ENCODE data around the gene ACSS1. TPM values are rescaled to one million over a fixed set of nuclear protein-coding genes. Genes with fewer than 3 reads are reported as not detected.

ACSS1 gene
- total and polyA plus RNA-seq, 7 donors, result 8.8 to 53.3 (median 16.8) TPM

DNA sequence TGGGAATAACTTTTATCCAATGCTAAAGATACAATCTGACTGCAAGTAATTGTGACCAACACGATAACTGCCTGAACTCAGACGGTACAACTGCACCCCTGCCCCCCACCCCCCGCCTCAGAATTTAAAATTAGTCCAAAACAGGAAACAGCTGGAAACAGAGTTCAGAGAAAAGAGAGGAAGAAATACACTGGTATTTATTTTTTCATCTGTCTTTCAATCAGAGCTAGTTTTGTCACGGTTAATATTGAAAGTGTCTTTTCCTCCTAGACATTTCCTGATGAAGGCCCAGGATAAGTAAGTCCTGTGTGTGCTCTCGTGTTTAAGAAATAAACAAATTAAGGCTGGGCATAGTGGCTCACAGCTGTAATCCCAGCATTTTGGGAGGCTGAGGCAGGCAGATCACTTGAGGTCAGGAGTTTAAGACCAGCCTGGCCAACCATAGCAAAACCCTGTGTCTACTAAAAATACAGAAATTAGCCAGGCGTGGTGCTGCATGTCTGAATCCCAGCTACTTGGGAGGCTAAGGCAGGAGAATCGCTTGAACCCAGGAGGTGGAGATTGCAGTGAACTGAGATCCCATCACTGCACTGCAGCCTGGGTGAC, 21.5 kb downstream of the ACSS1 start:
- WGBS, 3 donors, result 40 to 50% (median 42%) methylated on average over 7 of the region's 7 CpGs
- H3K4me1 ChIP-seq, result peaks cover 82% of the 10 kb centered on the region
- peak overlapping the region; percentile 89 for H3K27ac ChIP-seq
- H3K27me3 ChIP-seq (ENCODE audit: insufficient read depth in 3 of 3, low read length in 2 of 3), result no peaks in the 10 kb centered on the region
- no peak for ATAC-seq
- H3K36me3 ChIP-seq (ENCODE audit: insufficient read depth in 1 of 2, low read depth in 1 of 2), result no peaks in the 10 kb centered on the region
- H3K9me3 ChIP-seq, result no peaks in the 10 kb centered on the region
- TF ChIP-seq, protein P1, sequence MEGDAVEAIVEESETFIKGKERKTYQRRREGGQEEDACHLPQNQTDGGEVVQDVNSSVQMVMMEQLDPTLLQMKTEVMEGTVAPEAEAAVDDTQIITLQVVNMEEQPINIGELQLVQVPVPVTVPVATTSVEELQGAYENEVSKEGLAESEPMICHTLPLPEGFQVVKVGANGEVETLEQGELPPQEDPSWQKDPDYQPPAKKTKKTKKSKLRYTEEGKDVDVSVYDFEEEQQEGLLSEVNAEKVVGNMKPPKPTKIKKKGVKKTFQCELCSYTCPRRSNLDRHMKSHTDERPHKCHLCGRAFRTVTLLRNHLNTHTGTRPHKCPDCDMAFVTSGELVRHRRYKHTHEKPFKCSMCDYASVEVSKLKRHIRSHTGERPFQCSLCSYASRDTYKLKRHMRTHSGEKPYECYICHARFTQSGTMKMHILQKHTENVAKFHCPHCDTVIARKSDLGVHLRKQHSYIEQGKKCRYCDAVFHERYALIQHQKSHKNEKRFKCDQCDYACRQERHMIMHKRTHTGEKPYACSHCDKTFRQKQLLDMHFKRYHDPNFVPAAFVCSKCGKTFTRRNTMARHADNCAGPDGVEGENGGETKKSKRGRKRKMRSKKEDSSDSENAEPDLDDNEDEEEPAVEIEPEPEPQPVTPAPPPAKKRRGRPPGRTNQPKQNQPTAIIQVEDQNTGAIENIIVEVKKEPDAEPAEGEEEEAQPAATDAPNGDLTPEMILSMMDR (IDR thresholded peaks at IDR 0.05), result no peak
- intact Hi-C loops (cut with DNase I), result loop anchor here (2.0 to 5.0 kb wide), 2 partner anchors 18 to 34 kb away; no protein-coding TSS in a partner anchor
- H3K4me3 ChIP-seq, result no peak overlapping the region
- peak in 1 of 2 donors; percentile 2 for DNase-seq

DNA sequence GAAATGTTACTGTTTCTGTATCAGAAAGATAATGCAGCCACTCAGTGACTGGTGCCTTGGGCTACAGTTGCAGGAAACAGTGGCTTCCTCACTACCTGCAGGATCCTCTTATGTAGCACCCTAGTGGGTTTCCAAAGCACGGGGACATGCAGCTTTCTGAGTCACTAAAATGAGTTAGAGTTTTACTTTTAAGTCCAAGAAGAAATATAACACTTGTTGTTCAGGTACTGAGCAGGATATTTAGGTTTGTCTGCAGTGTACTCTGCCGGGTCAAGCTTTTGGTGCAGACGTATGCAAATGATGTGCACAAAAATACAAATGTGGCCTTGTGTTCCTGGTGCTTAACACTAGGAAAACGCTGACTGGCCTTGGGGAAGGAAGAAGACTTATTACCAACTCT, 22.0 kb downstream of the ACSS1 start:
- DNase-seq, result no peak
- intact Hi-C loops (cut with DNase I), result loop anchor here (2.0 to 5.0 kb wide), 2 partner anchors 19 to 34 kb away; no protein-coding TSS in a partner anchor
- ATAC-seq, result no peak
- whole genome bisulfite sequencing, 3 donors, result 36 to 41% (median 37%) methylated on average over 4 of the region's 4 CpGs
- Histone ChIP-seq H3K4me1 (peaks cover 81% of the 10 kb centered on the region), H3K27ac (peak overlapping the region; percentile 27), H3K9me3 (no peaks in the 10 kb centered on the region), H3K4me3 (no peak overlapping the region), H3K27me3 (ENCODE audit: insufficient read depth in 3 of 3, low read length in 2 of 3) (no peaks in the 10 kb centered on the region), H3K36me3 (ENCODE audit: insufficient read depth in 1 of 2, low read depth in 1 of 2) (no peaks in the 10 kb centered on the region)
- TF ChIP-seq, protein P1 (IDR thresholded peaks at IDR 0.05), result no peak

- peaks cover 61% of the 10 kb centered on the region for H3K4me1 ChIP-seq
- no peak overlapping the region for H3K4me3 ChIP-seq
- peak overlapping the region; percentile 54 for H3K27ac ChIP-seq
- DNase-seq (peak in 1 of 2 donors; percentile 1), ATAC-seq (peak in 2 of 4 donors; percentile 6 to 7)
- 40 to 48% (median 44%) methylated on average over 3 of the region's 3 CpGs for WGBS, 3 donors
- no peaks in the 10 kb centered on the region for H3K27me3 ChIP-seq (ENCODE audit: insufficient read depth in 3 of 3, low read length in 2 of 3)
- TF ChIP-seq, protein P1 (IDR thresholded peaks at IDR 0.05), result no peak
- intact Hi-C loops (cut with DNase I), result loop anchor here in 1 of 2 donors (5.0 kb wide), 1 partner anchor 37 kb away; no protein-coding TSS in a partner anchor
- no peaks in the 10 kb centered on the region for H3K9me3 ChIP-seq
- peaks cover 0 to 15% of the 10 kb centered on the region in 2 donors for H3K36me3 ChIP-seq (ENCODE audit: insufficient read depth in 1 of 2, low read depth in 1 of 2)
Measured at GRCh38 chr20:25033924-25034300, 24.0 kb downstream of the ACSS1 start.

DNA sequence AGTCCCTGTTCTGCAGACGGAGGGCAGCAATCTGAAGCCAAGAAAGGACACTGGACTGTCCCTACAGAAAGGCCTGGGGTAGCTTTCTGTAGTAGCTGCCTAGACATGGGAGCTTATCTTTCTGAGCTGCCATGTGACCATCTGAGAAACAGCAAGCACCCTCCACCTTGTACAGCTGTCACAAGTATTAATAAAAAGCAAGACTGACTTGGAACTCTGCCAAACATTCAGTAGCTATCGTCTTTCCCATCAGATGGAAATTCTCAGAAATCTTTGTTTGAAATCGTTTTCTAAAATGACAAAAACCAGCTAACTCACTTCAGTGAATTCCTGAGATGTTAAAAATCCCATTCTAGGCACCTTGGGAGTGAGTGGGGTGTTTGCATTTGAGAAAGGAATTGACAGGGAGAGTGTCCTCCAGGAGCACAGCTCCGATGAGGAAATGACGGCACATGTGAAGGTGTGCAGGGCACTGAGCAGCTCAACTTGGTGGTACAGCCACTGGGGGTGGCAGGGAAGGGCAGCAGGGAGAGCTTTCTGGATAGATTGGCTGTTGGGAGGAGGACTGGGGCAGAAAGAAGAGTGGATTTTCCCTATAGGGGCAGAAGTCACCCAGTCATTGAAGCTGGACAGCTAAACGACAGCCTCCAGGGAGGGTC, 24.5 kb downstream of the ACSS1 start:
- peak in 1 of 2 donors; percentile 3 for DNase-seq
- Histone ChIP-seq H3K4me3 (no peak overlapping the region), H3K27me3 (ENCODE audit: insufficient read depth in 3 of 3, low read length in 2 of 3) (no peaks in the 10 kb centered on the region), H3K4me1 (peaks cover 56% of the 10 kb centered on the region), H3K27ac (peak overlapping the region; percentile 54), H3K36me3 (ENCODE audit: insufficient read depth in 1 of 2, low read depth in 1 of 2) (peaks cover 0 to 18% of the 10 kb centered on the region in 2 donors), H3K9me3 (no peaks in the 10 kb centered on the region)
- TF ChIP-seq, protein P1 (IDR thresholded peaks at IDR 0.05), result no peak
- intact Hi-C loops (cut with DNase I), result loop anchor here in 1 of 2 donors (5.0 kb wide), 1 partner anchor 36 kb away; no protein-coding TSS in a partner anchor
- WGBS, 3 donors, result 31 to 33% (median 32%) methylated on average over 6 of the region's 6 CpGs
- peak; percentile 36 to 72 (median 50) for ATAC-seq

Data from psoas muscle (tissue), 8 donors.